Smooth muscle cell (in vitro differentiated cells): ENCODE measurements around the gene RBM22. TPM values are rescaled to one million over a fixed set of nuclear protein-coding genes. Genes with fewer than 3 reads are reported as not detected.

Experiments
- DNase-seq: peaks from one replicate; lab custom pipeline; 2025; ENCODE audit not compliant: unreplicated experiment; lab: John Stamatoyannopoulos, UW
- H2AFZ ChIP-seq: fragments of 200-600 bp; sonication (generic); 2 replicates; pipeline ENCODE4 v1.6.0; 2016; ENCODE audit warnings: antibody characterized with exemption, low read depth, mild to moderate bottlenecking
- H3F3A ChIP-seq: fragments of 200-600 bp; sonication (generic); 2 replicates; pipeline ENCODE4 v1.6.0; 2017; ENCODE audit warnings: antibody characterized with exemption, low read depth
- H3K27ac ChIP-seq: fragments of 200-600 bp; sonication (generic); 2 replicates; pipeline ENCODE4 v1.5.1; 2016; ENCODE audit warnings: low read depth, mild to moderate bottlenecking
- H3K27me3 ChIP-seq: fragments of 200-600 bp; sonication (generic); 2 replicates; pipeline ENCODE4 v1.6.1; 2016; ENCODE audit warnings: low read depth, mild to moderate bottlenecking
- H3K36me3 ChIP-seq: fragments of 200-600 bp; sonication (generic); 2 replicates; pipeline ENCODE4 v1.5.1; 2016; ENCODE audit warnings: low read depth
- H3K4me1 ChIP-seq: fragments of 200-600 bp; sonication (generic); 2 replicates; pipeline ENCODE4 v1.5.1; 2016; ENCODE audit warnings: low read depth
- H3K4me2 ChIP-seq: fragments of 200-600 bp; sonication (generic); 2 replicates; pipeline ENCODE4 v1.6.0; 2016; ENCODE audit warnings: mild to moderate bottlenecking
- H3K4me3 ChIP-seq: fragments of 200-600 bp; sonication (generic); 2 replicates; pipeline ENCODE4 v1.5.1; 2016; ENCODE audit warnings: mild to moderate bottlenecking
- H3K79me2 ChIP-seq: fragments of 200-600 bp; sonication (generic); 2 replicates; pipeline ENCODE4 v1.6.0; 2016; ENCODE audit warnings: low read depth, mild to moderate bottlenecking
- H3K9ac ChIP-seq: fragments of 200-600 bp; sonication (generic); 2 replicates; pipeline ENCODE4 v1.6.0; 2016; ENCODE audit warnings: low read depth
- H3K9me3 ChIP-seq: fragments of 200-600 bp; sonication (generic); replicated peaks from 2 replicates; pipeline ENCODE4 v1.5.1; 2016; ENCODE audit warnings: low read depth
- H4K20me1 ChIP-seq: fragments of 200-600 bp; sonication (generic); 2 replicates; pipeline ENCODE4 v1.6.0; 2016; ENCODE audit warnings: low read depth
- CTCF ChIP-seq: fragments of 200-600 bp; sonication (generic); IDR thresholded peaks from 2 replicates; pipeline ENCODE4 v1.5.1; 2017; ENCODE audit warnings: borderline replicate concordance, mild to moderate bottlenecking, antibody characterized with exemption; ENCODE audit not compliant: insufficient read depth, poor library complexity, severe bottlenecking
- WGBS: methylation state at CpG from one replicate; pipeline ENCODE4 v1.1.7; 2016; ENCODE audit warnings: low lambda C conversion rate; 5-methylcytosine and 5-hydroxymethylcytosine counted together
- polyA plus RNA-seq: library from polyadenylated mRNA; unstranded; fragments of >200 nt; fragmentation: Nextera tagmentation; extraction: Ambion mirVana; gene quantifications from 2 replicates; pipeline ENCODE4 v1.2.1, GENCODE V29; 2016
- total RNA-seq: library from RNA; depleted of rRNA; stranded (reverse); fragments of >200 nt; gene quantifications from 2 replicates; pipeline ENCODE4 v1.2.3, GENCODE V29; 2014

The RBM22 gene
- total and polyA plus RNA-seq, 2 experiments from 2014 or later: 48.6 to 64.0 TPM

GRCh38 chr5:150655221-150655620 lies 45.6 kb downstream of the RBM22 start:
- no peak overlapping the region for H2AFZ ChIP-seq
- 82% methylated on average over 3 of the region's 3 CpGs for WGBS

GRCh38 chr5:150653762-150654556 lies 46.9 kb downstream of the RBM22 start:
- Histone ChIP-seq H3F3A (peaks cover 31% of the 10 kb centered on the region), H3K4me3 (no peak overlapping the region), H3K27ac (peak overlapping the region; percentile 59), H3K27me3 (no peaks in the 10 kb centered on the region), H3K4me2 (no peak overlapping the region), H4K20me1 (peaks cover 73% of the 10 kb centered on the region), H3K9me3 (no peaks in the 10 kb centered on the region), H3K36me3 (no peaks in the 10 kb centered on the region), H3K9ac (no peak overlapping the region), H2AFZ (no peak overlapping the region), H3K79me2 (peaks cover 50% of the 10 kb centered on the region), H3K4me1 (peaks cover 24% of the 10 kb centered on the region)
- 88% methylated on average over 2 of the region's 2 CpGs for WGBS
- no peak for TF ChIP-seq CTCF
- DNase-seq: no peak

More at GRCh38 chr5:150655221-150655620, 45.6 kb downstream of the RBM22 start:
- H3F3A ChIP-seq: peaks cover 31% of the 10 kb centered on the region
- peaks cover 61% of the 10 kb centered on the region for H4K20me1 ChIP-seq
- no peaks in the 10 kb centered on the region for H3K27me3 ChIP-seq
- no peaks in the 10 kb centered on the region for H3K9me3 ChIP-seq
- H3K4me1 ChIP-seq: peaks cover 30% of the 10 kb centered on the region
- H3K4me2 ChIP-seq: no peak overlapping the region
- no peak for DNase-seq
- H3K4me3 ChIP-seq: no peak overlapping the region
- peaks cover 38% of the 10 kb centered on the region for H3K79me2 ChIP-seq
- TF ChIP-seq CTCF: no peak
- H3K36me3 ChIP-seq: no peaks in the 10 kb centered on the region
- peak overlapping the region; percentile 13 for H3K27ac ChIP-seq
- H3K9ac ChIP-seq: no peak overlapping the region

GRCh38 chr5:150653145-150653761 lies 47.6 kb downstream of the RBM22 start:
- H3K9ac ChIP-seq: no peak overlapping the region
- H3F3A ChIP-seq: peaks cover 31% of the 10 kb centered on the region
- H3K9me3 ChIP-seq: no peaks in the 10 kb centered on the region
- H3K79me2 ChIP-seq: peaks cover 53% of the 10 kb centered on the region
- H3K27ac ChIP-seq: peak overlapping the region; percentile 59
- TF ChIP-seq CTCF: no peak
- no peaks in the 10 kb centered on the region for H3K36me3 ChIP-seq
- DNase-seq: no peak
- peaks cover 80% of the 10 kb centered on the region for H4K20me1 ChIP-seq
- no peaks in the 10 kb centered on the region for H3K27me3 ChIP-seq
- WGBS: 84% methylated on average over 5 of the region's 5 CpGs
- no peak overlapping the region for H2AFZ ChIP-seq
- H3K4me1 ChIP-seq: peaks cover 24% of the 10 kb centered on the region
- H3K4me3 ChIP-seq: no peak overlapping the region
- no peak overlapping the region for H3K4me2 ChIP-seq
